ENCODE results near the gene RHBDL1. TPM values are rescaled to one million over a fixed set of nuclear protein-coding genes. Genes with fewer than 3 reads are reported as not detected.

RHBDL1 gene
- total and polyA plus RNA-seq, 9 of the 15 experiments (the other 6 are each of a cell fraction or from before 2014, with no cell fraction given), result 0.03 to 5.6 (median 1.3) TPM; not detected in 1

DNA sequence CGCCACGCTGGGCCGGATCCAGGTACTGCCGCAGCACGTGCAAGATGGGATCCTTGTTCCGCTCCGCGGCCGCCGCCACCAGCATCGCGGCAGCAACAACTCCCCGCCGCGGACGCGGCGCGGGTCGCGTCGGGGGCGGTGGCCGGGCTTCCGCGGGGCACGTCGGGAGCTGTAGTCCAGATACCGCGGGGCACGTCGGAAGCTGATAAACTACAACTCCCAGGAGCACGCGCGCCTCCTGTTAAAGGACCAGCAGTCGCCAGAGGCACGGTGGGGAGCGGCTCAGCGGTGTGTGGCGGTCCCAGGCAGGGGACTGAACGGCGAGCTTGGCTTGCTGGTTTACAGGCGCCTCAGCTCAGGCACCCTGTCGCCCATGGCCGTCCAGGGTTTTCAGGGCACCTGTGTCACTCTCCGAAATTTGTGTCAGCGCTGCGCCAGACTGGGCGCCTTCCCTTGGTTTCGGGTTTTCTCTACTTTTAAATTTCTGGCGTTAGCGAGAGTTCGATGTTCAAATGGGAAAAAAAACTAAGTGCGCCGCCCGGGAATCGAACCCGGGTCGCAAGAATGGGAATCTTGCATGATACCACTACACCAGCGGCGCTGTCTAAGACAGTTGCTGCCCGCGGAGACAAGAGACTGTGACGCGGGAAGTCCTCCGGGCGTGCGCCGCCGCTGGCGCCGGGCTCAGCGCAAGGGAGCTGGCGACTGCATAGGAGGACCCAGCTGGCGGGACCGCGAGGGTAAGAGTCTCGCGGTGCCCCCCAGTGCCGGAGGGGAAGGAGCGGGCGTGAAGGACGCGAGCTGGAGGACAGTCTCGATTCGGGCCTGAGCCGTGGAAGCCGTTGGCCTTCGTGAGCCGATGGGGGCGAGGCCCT, 39.0 kb upstream of the RHBDL1 start, which contains the start of gene METTL26 (continued):
- TF ChIP-seq STAT5A (IDR thresholded peaks at IDR 0.05; ENCODE audit: borderline replicate concordance, low read length), result no peak
- TF ChIP-seq MCM7 (IDR thresholded peaks at IDR 0.05), result no peak
- TF ChIP-seq PHF8 (IDR thresholded peaks at IDR 0.05; ENCODE audit: borderline replicate concordance, low read length), result peak; percentile 63; the same call in 1 of the 2 replicates
- TF ChIP-seq RHOXF2B (CRISPR knock-in tag; conservative IDR thresholded peaks at IDR 0.05), result no peak
- TF ChIP-seq NFYB (IDR thresholded peaks at IDR 0.05; ENCODE audit: extremely low read depth, insufficient read length), result no peak
- no peak for TF ChIP-seq HNRNPUL1 (IDR thresholded peaks at IDR 0.05; ENCODE audit: low read length)
- TF ChIP-seq BDP1 (IDR thresholded peaks at IDR 0.05; ENCODE audit: insufficient read depth, insufficient read length), result peak; percentile 87
- TF ChIP-seq CBFB (CRISPR knock-in tag; IDR thresholded peaks at IDR 0.05), result no peak; the same call in 1 of the 2 replicates
- TF ChIP-seq MED1 (CRISPR knock-in tag; IDR thresholded peaks at IDR 0.05; ENCODE audit: borderline replicate concordance), result no peak
- no peak; the same call in 1 of the 2 replicates for TF ChIP-seq ZNF175 (CRISPR knock-in tag; IDR thresholded peaks at IDR 0.05; ENCODE audit: low read depth)
- TF ChIP-seq, protein P1, sequence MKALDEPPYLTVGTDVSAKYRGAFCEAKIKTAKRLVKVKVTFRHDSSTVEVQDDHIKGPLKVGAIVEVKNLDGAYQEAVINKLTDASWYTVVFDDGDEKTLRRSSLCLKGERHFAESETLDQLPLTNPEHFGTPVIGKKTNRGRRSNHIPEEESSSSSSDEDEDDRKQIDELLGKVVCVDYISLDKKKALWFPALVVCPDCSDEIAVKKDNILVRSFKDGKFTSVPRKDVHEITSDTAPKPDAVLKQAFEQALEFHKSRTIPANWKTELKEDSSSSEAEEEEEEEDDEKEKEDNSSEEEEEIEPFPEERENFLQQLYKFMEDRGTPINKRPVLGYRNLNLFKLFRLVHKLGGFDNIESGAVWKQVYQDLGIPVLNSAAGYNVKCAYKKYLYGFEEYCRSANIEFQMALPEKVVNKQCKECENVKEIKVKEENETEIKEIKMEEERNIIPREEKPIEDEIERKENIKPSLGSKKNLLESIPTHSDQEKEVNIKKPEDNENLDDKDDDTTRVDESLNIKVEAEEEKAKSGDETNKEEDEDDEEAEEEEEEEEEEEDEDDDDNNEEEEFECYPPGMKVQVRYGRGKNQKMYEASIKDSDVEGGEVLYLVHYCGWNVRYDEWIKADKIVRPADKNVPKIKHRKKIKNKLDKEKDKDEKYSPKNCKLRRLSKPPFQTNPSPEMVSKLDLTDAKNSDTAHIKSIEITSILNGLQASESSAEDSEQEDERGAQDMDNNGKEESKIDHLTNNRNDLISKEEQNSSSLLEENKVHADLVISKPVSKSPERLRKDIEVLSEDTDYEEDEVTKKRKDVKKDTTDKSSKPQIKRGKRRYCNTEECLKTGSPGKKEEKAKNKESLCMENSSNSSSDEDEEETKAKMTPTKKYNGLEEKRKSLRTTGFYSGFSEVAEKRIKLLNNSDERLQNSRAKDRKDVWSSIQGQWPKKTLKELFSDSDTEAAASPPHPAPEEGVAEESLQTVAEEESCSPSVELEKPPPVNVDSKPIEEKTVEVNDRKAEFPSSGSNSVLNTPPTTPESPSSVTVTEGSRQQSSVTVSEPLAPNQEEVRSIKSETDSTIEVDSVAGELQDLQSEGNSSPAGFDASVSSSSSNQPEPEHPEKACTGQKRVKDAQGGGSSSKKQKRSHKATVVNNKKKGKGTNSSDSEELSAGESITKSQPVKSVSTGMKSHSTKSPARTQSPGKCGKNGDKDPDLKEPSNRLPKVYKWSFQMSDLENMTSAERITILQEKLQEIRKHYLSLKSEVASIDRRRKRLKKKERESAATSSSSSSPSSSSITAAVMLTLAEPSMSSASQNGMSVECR (CRISPR knock-in tag; IDR thresholded peaks at IDR 0.05), result peak; percentile 94
- no peak for TF ChIP-seq ATF1 (CRISPR knock-in tag; IDR thresholded peaks at IDR 0.05)
- peak; percentile 86 for TF ChIP-seq ATF1 (tag; IDR thresholded peaks at IDR 0.05)
- no peak for TF ChIP-seq SMARCE1 (IDR thresholded peaks at IDR 0.05)
- TF ChIP-seq TOE1 (IDR thresholded peaks at IDR 0.05; ENCODE audit: borderline replicate concordance), result peak; percentile 90
- 0 out of 2 replicates have a peak, but pooled peaks have one; percentile 8 for TF ChIP-seq TOE1 (CRISPR knock-in tag; IDR thresholded peaks at IDR 0.05; ENCODE audit: borderline replicate concordance, low read depth)
- TF ChIP-seq, protein P2, sequence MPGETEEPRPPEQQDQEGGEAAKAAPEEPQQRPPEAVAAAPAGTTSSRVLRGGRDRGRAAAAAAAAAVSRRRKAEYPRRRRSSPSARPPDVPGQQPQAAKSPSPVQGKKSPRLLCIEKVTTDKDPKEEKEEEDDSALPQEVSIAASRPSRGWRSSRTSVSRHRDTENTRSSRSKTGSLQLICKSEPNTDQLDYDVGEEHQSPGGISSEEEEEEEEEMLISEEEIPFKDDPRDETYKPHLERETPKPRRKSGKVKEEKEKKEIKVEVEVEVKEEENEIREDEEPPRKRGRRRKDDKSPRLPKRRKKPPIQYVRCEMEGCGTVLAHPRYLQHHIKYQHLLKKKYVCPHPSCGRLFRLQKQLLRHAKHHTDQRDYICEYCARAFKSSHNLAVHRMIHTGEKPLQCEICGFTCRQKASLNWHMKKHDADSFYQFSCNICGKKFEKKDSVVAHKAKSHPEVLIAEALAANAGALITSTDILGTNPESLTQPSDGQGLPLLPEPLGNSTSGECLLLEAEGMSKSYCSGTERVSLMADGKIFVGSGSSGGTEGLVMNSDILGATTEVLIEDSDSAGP (CRISPR knock-in tag; IDR thresholded peaks at IDR 0.05), result peak; percentile 100
- TF ChIP-seq EWSR1 (IDR thresholded peaks at IDR 0.05; ENCODE audit: borderline replicate concordance, low read depth, partially characterized antibody), result no peak
- TF ChIP-seq HDAC3 (IDR thresholded peaks at IDR 0.05; ENCODE audit: borderline replicate concordance, partially characterized antibody), result no peak
- no peak for TF ChIP-seq ZNF253 (CRISPR knock-in tag; conservative IDR thresholded peaks at IDR 0.05)
- TF ChIP-seq, protein P3, sequence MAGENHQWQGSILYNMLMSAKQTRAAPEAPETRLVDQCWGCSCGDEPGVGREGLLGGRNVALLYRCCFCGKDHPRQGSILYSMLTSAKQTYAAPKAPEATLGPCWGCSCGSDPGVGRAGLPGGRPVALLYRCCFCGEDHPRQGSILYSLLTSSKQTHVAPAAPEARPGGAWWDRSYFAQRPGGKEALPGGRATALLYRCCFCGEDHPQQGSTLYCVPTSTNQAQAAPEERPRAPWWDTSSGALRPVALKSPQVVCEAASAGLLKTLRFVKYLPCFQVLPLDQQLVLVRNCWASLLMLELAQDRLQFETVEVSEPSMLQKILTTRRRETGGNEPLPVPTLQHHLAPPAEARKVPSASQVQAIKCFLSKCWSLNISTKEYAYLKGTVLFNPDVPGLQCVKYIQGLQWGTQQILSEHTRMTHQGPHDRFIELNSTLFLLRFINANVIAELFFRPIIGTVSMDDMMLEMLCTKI (IDR thresholded peaks at IDR 0.05; ENCODE audit: partially characterized antibody), result no peak
- no peak for TF ChIP-seq GATA2 (CRISPR knock-in tag; IDR thresholded peaks at IDR 0.05)

Measured in K562 (cell line).